HUDEP-2 (cell line): ENCODE data around the gene CLEC18C.
"Not testable (repeated sequence)": the region's sequence is repeated elsewhere in the genome, so short reads cannot be mapped to it uniquely, and the experiment has no call there.

Experiments
- DNase-seq, 76 experiments: peaks; one replicate each; lab custom pipeline; 2025; ENCODE audit not compliant: unreplicated experiment in 76 of 76; lab: John Stamatoyannopoulos, UW

Gene CLEC18C

GRCh38 chr16:70173212-70173837 is at the start of gene CLEC18C:
TSS of gene CLEC18C (plus strand) at chr16:70173787. CDS start at chr16:70174279, 492 bp downstream.
- DNase-seq, result not testable (repeated sequence)

- not testable (repeated sequence) for DNase-seq
These were observed 49.8 kb upstream of the CLEC18C start for GRCh38 chr16:70123822-70124221.

GRCh38 chr16:70126226-70126625 is 47.4 kb upstream of the CLEC18C start:
- DNase-seq, result not testable (repeated sequence)

GRCh38 chr16:70127706-70128105 is 45.9 kb upstream of the CLEC18C start:
- DNase-seq, result not testable (repeated sequence)

GRCh38 chr16:70128844-70129243 is 44.7 kb upstream of the CLEC18C start:
- DNase-seq, result not testable (repeated sequence)

GRCh38 chr16:70135796-70136195 is 37.8 kb upstream of the CLEC18C start:
- not testable (repeated sequence) for DNase-seq

GRCh38 chr16:70136595-70136994 is 37.0 kb upstream of the CLEC18C start:
- DNase-seq, result not testable (repeated sequence)

- not testable (repeated sequence) for DNase-seq
These were observed 30.8 kb upstream of the CLEC18C start for GRCh38 chr16:70142739-70143138.

- not testable (repeated sequence) for DNase-seq
These were observed 30.2 kb upstream of the CLEC18C start for GRCh38 chr16:70143231-70143895.

GRCh38 chr16:70147853-70148252 is 25.7 kb upstream of the CLEC18C start:
- DNase-seq, result not testable (repeated sequence)

- DNase-seq, result not testable (repeated sequence)
These were observed 25.1 kb upstream of the CLEC18C start for GRCh38 chr16:70148453-70148852.

- DNase-seq, result not testable (repeated sequence)
These were observed 24.3 kb upstream of the CLEC18C start for GRCh38 chr16:70149296-70149695.

- no peak for DNase-seq
These were observed 22.2 kb upstream of the CLEC18C start for GRCh38 chr16:70151391-70151790.

- DNase-seq, result no peak
These were observed 21.6 kb upstream of the CLEC18C start for GRCh38 chr16:70151941-70152509.

GRCh38 chr16:70152578-70153302 is 20.8 kb upstream of the CLEC18C start:
- no peak for DNase-seq

- DNase-seq, result not testable (repeated sequence)
These were observed 18.9 kb upstream of the CLEC18C start for GRCh38 chr16:70154736-70155135.

GRCh38 chr16:70156207-70156978 is 17.2 kb upstream of the CLEC18C start:
- no peak for DNase-seq

- no peak for DNase-seq
These were observed 16.5 kb upstream of the CLEC18C start for GRCh38 chr16:70157105-70157476.

- no peak for DNase-seq
These were observed 15.9 kb upstream of the CLEC18C start for GRCh38 chr16:70157477-70158260.
